DOHH2 (cell line): ENCODE data around the gene MSLN.
A peak's percentile ranks its signal among the peaks of the same experiment; 100 is the strongest.
"Not testable (repeated sequence)": the region's sequence is repeated elsewhere in the genome, so short reads cannot be mapped to it uniquely, and the experiment has no call there.

Experiments
- H3F3A ChIP-seq: fragments of 200-600 bp; sonication (generic), shearing (Covaris generic); 2 replicates; pipeline ENCODE4 v1.6.0; 2016; ENCODE audit warnings: antibody characterized with exemption, mild to moderate bottlenecking; ENCODE audit not compliant: control insufficient read depth, insufficient read depth
- H3K27ac ChIP-seq: fragments of 200-600 bp; sonication (generic); 2 replicates; pipeline ENCODE4 v1.5.1; 2014; ENCODE audit warnings: low read depth, mild to moderate bottlenecking, low read length, moderate library complexity
- H3K27me3 ChIP-seq: fragments of 200-600 bp; sonication (generic); 2 replicates; pipeline ENCODE4 v1.6.1; 2014; ENCODE audit warnings: mild to moderate bottlenecking, low read length, mixed read lengths; ENCODE audit not compliant: control insufficient read depth
- H3K36me3 ChIP-seq: fragments of 200-600 bp; sonication (generic); 2 replicates; pipeline ENCODE4 v1.6.1; 2014; ENCODE audit warnings: mild to moderate bottlenecking, low read length, moderate library complexity, mixed read lengths; ENCODE audit not compliant: control insufficient read depth
- H3K4me1 ChIP-seq: fragments of 200-600 bp; sonication (generic); 2 replicates; pipeline ENCODE4 v1.6.1; 2014; ENCODE audit warnings: mild to moderate bottlenecking, low read length, mixed read lengths; ENCODE audit not compliant: control insufficient read depth
- H3K4me2 ChIP-seq: fragments of 200-600 bp; sonication (generic); 2 replicates; pipeline ENCODE4 v1.6.0; 2014; ENCODE audit warnings: mild to moderate bottlenecking, low read length, moderate library complexity
- H3K4me3 ChIP-seq: fragments of 200-600 bp; sonication (generic); 2 replicates; pipeline ENCODE4 v1.5.1; 2014; ENCODE audit warnings: mild to moderate bottlenecking, low read length, mixed read lengths
- H3K79me2 ChIP-seq: fragments of 200-600 bp; sonication (generic); 2 replicates; pipeline ENCODE4 v1.6.1; 2014; ENCODE audit warnings: mild to moderate bottlenecking, low read length, mixed read lengths; ENCODE audit not compliant: control insufficient read depth
- H3K9me2 ChIP-seq: fragments of 200-600 bp; sonication (generic); replicated peaks from 2 replicates; pipeline ENCODE4 v1.6.1; 2014; ENCODE audit warnings: mild to moderate bottlenecking, low read length, mixed read lengths; ENCODE audit not compliant: control insufficient read depth
- H3K9me3 ChIP-seq: fragments of 200-600 bp; sonication (generic); 2 replicates; pipeline ENCODE4 v1.6.1; 2014; ENCODE audit warnings: antibody characterized with exemption, low read length, mixed read lengths; ENCODE audit not compliant: control insufficient read depth, insufficient read depth
- H4K20me1 ChIP-seq: fragments of 200-600 bp; sonication (generic); 2 replicates; pipeline ENCODE4 v1.6.0; 2014; ENCODE audit warnings: low read depth, mild to moderate bottlenecking, antibody characterized with exemption, low read length, moderate library complexity; ENCODE audit not compliant: control insufficient read depth, insufficient read depth
- CTCF ChIP-seq: fragments of 200-600 bp; sonication (generic); IDR thresholded peaks from one replicate; pipeline ENCODE4 v1.5.1; 2014; ENCODE audit warnings: antibody characterized with exemption, mild to moderate bottlenecking, low read depth, low read length; ENCODE audit not compliant: poor library complexity, severe bottlenecking
- EZH2phosphoT487 ChIP-seq: fragments of 200-600 bp; sonication (generic); IDR thresholded peaks from 2 replicates; pipeline ENCODE4 v1.6.1; 2017; ENCODE audit warnings: borderline replicate concordance, mild to moderate bottlenecking, antibody characterized with exemption, low read length, moderate library complexity, mixed read lengths

The MSLN gene

DNA sequence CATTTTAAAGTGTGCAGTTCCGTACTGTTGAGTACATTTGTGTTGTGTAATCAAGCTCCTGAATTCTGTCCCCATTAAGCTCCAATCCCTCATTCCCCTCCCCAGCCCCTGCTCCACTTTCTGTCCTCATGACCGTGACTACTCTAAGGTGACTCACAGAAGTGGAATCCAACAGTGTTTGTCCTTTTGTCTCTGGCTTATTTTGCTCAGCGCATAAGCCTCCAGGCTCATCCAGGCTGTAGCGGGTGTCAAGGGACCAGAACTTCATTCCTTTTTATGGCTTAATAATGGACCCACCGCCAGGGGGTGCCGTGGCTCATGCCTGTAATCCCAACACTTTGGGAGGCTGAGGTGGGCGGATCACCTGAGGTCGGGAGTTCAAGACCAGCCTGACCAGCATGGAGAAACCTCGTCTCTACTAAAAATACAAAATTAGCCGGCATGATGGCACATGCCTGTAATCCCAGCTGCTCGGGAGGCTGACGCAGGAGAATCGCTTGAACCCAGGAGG is 47.7 kb upstream of the MSLN start:
- H4K20me1 ChIP-seq, H3K4me3 ChIP-seq, H3K36me3 ChIP-seq, H3K4me2 ChIP-seq, H3K9me3 ChIP-seq, H3K27ac ChIP-seq, H3F3A ChIP-seq, H3K79me2 ChIP-seq, H3K9me2 ChIP-seq: not testable (repeated sequence)
- Histone ChIP-seq H3K27me3 (peaks cover 40% of the 10 kb centered on the region), H3K4me1 (peaks cover 24% of the 10 kb centered on the region)
- TF ChIP-seq CTCF: peak; percentile 50

GRCh38 chr16:714079-714478 is 46.5 kb upstream of the MSLN start:
- Histone ChIP-seq H3K27ac (no peak overlapping the region), H3K4me3 (no peak overlapping the region; the same call in 1 of the 2 replicates)

GRCh38 chr16:714558-715476 is 45.7 kb upstream of the MSLN start, which contains the start of gene METRN:
Gene METRN (plus strand): TSS chr16:715118. CDS start chr16:715290, 172 bp downstream.
- Histone ChIP-seq H3K4me1 (peaks cover 36% of the 10 kb centered on the region), H3K27me3 (peaks cover 30% of the 10 kb centered on the region), H3K27ac (no peak within 1 kb of the TSS)

More at GRCh38 chr16:714079-714478, 46.5 kb upstream of the MSLN start:
- H3K4me2 ChIP-seq: no peak overlapping the region
- H4K20me1 ChIP-seq: peaks cover 8% of the 10 kb centered on the region; the same call in 1 of the 2 replicates
- H3K4me1 ChIP-seq: peaks cover 28% of the 10 kb centered on the region
- 0 out of 2 replicates have a peak, but pooled peaks cover 2% of the 10 kb centered on the region for H3K79me2 ChIP-seq
- H3K27me3 ChIP-seq: peaks cover 36% of the 10 kb centered on the region
- no peaks in the 10 kb centered on the region for H3K9me2 ChIP-seq
- H3K36me3 ChIP-seq: no peaks in the 10 kb centered on the region
- 0 out of 2 replicates have a peak, but pooled peaks cover 2% of the 10 kb centered on the region for H3F3A ChIP-seq
- TF ChIP-seq CTCF (no peak), EZH2phosphoT487 (no peak)
- H3K9me3 ChIP-seq: no peaks in the 10 kb centered on the region

More at GRCh38 chr16:714558-715476, 45.7 kb upstream of the MSLN start, which contains the start of gene METRN:
- H3K9me2 ChIP-seq: no peaks in the 10 kb centered on the region
- H4K20me1 ChIP-seq: peaks cover 8% of the 10 kb centered on the region; the same call in 1 of the 2 replicates
- peak within 1 kb of the TSS; percentile 77 for H3K4me2 ChIP-seq
- H3F3A ChIP-seq: peaks cover 6% of the 10 kb centered on the region; the same call in 1 of the 2 replicates
- TF ChIP-seq CTCF (no peak), EZH2phosphoT487 (no peak)
- 0 out of 2 replicates have a peak, but pooled peaks cover 2% of the 10 kb centered on the region for H3K79me2 ChIP-seq
- no peaks in the 10 kb centered on the region for H3K36me3 ChIP-seq
- H3K4me3 ChIP-seq: peak within 1 kb of the TSS; percentile 73
- no peaks in the 10 kb centered on the region for H3K9me3 ChIP-seq
